Testis (tissue), 2 donors: Measurements from ENCODE around the gene COQ2.

ENCODE experiments used
- POLR2A ChIP-seq: fragments of 450-650 bp; IDR thresholded peaks from one replicate; pipeline ENCODE4 v1.6.1; 2017; ENCODE audit warnings: antibody characterized with exemption, mild to moderate bottlenecking, moderate library complexity
- TF ChIP-seq, protein P1 (sequence below), 3 experiments: fragments of 450-650 bp in 2 of 3; fragments of 200-600 bp in 1 of 3; sonication (generic) in 1 of 3; IDR thresholded peaks; one replicate each; pipeline ENCODE4 v1.5.1; 2016 to 2019; ENCODE audit warnings: antibody characterized with exemption in 3 of 3, mild to moderate bottlenecking in 2 of 3, moderate library complexity in 1 of 3

DNA sequence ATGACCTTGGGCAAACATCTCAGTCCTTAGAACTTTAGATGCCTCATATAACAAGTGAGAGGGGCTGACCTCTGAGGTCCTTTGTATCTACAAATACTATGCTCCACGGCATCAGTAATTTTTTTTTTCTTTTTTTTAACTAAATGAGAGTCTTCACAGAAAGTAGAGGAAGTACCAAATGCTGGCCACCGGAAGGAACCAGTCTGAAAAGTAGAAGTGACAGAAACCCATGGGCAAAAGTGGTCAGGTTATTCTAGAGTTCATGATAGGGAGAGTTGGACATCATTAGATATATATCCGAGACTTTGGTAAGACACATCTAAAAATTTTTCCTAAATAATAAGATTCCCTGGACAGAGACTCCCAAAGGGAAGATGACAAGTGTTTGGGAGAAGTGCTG is 53.7 kb downstream of the COQ2 start:
- TF ChIP-seq, protein P1, sequence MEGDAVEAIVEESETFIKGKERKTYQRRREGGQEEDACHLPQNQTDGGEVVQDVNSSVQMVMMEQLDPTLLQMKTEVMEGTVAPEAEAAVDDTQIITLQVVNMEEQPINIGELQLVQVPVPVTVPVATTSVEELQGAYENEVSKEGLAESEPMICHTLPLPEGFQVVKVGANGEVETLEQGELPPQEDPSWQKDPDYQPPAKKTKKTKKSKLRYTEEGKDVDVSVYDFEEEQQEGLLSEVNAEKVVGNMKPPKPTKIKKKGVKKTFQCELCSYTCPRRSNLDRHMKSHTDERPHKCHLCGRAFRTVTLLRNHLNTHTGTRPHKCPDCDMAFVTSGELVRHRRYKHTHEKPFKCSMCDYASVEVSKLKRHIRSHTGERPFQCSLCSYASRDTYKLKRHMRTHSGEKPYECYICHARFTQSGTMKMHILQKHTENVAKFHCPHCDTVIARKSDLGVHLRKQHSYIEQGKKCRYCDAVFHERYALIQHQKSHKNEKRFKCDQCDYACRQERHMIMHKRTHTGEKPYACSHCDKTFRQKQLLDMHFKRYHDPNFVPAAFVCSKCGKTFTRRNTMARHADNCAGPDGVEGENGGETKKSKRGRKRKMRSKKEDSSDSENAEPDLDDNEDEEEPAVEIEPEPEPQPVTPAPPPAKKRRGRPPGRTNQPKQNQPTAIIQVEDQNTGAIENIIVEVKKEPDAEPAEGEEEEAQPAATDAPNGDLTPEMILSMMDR (IDR thresholded peaks at IDR 0.05) = no peak
- TF ChIP-seq POLR2A = no peak
